A549 (cell line): ENCODE results near the gene NQO1. TPM values are rescaled to one million over a fixed set of nuclear protein-coding genes. Genes with fewer than 3 reads are reported as not detected.
A peak's percentile ranks its signal among the peaks of the same experiment; 100 is the strongest.

ENCODE experiments used
- ATAC-seq, 2 experiments: fragments of 200-7000 bp in 1 of 2; fragments of >200 bp in 1 of 2; cut with Nextera tagmentation in 1 of 2; cut with Tn5 transposase in 1 of 2; 3 replicates each; pipeline versions ENCODE4 v1.8.0 to v1.9.1; 2018 to 2020; ENCODE audit warnings: mild to moderate bottlenecking in 1 of 2, moderate library complexity in 1 of 2
- CTCF ChIA-PET: fragments of 300-600 bp; sonication (Branson Sonifier 250); formaldehyde crosslinking; extraction: SDS; loops from one replicate; lab custom pipeline; 2021; ENCODE audit warnings: antibody characterized with exemption, inconsistent platforms; lab: Yijun Ruan, JAX
- POLR2A ChIA-PET: fragments of 350-600 bp; formaldehyde crosslinking; extraction: SDS; loops from one replicate; lab custom pipeline; 2021; ENCODE audit warnings: antibody characterized with exemption, inconsistent platforms; lab: Yijun Ruan, JAX
- DNase-seq, 2 experiments: peaks; one replicate each; pipeline versions ENCODE4 v3.0.0 to v3.0.0-alpha.2; 2011 to 2016; ENCODE audit warnings: low read depth in 1 of 2, low spot score in 1 of 2
- FAIRE-seq: peaks from 2 replicates; lab custom pipeline; 2011; peaks lifted over from hg19 to GRCh38; lab: Jason Lieb, UNC
- H3K27ac ChIP-seq, 2 experiments: fragments of >200 bp; sonication (Bioruptor Twin); formaldehyde crosslinking; 3 replicates each; pipeline ENCODE4 v1.5.1; 2016 to 2017
- H3K4me1 ChIP-seq: fragments of >200 bp; sonication (Bioruptor Twin); formaldehyde crosslinking; 3 replicates; pipeline ENCODE4 v1.6.1; 2016
- H3K4me2 ChIP-seq: fragments of >200 bp; sonication (Bioruptor Twin); formaldehyde crosslinking; 3 replicates; pipeline ENCODE4 v1.6.1; 2016
- H3K4me3 ChIP-seq: fragments of >200 bp; sonication (Bioruptor Twin); formaldehyde crosslinking; 3 replicates; pipeline ENCODE4 v1.5.1; 2016
- H3K9me3 ChIP-seq: fragments of >200 bp; sonication (Bioruptor Twin); formaldehyde crosslinking; 3 replicates; pipeline ENCODE4 v1.6.1; 2016
- BCL3 ChIP-seq: fragments of >200 bp; sonication (Bioruptor Twin); formaldehyde crosslinking; IDR thresholded peaks from 3 replicates; pipeline ENCODE4 v1.6.1; 2016
- CBX2 ChIP-seq: fragments of 200-600 bp; sonication (generic); IDR thresholded peaks from 2 replicates; pipeline ENCODE4 v1.6.1; 2016; ENCODE audit warnings: low read depth, mild to moderate bottlenecking, borderline replicate concordance
- CTCF ChIP-seq: fragments of >200 bp; sonication (Bioruptor Twin); formaldehyde crosslinking; IDR thresholded peaks from 3 replicates; pipeline ENCODE4 v1.5.1; 2016
- EHF ChIP-seq: fragments of 250-450 bp; sonication (Bioruptor Pico); IDR thresholded peaks from 2 replicates; pipeline ENCODE4 v1.5.0; 2020; ENCODE audit warnings: mild to moderate bottlenecking
- EHMT2 ChIP-seq: fragments of 200-600 bp; sonication (generic); IDR thresholded peaks from 2 replicates; pipeline ENCODE4 v1.6.1; 2016; ENCODE audit warnings: antibody characterized with exemption, low read depth, mild to moderate bottlenecking, moderate library complexity
- ESRRA ChIP-seq: fragments of 150-350 bp; IDR thresholded peaks from 2 replicates; pipeline ENCODE4 v1.6.1; 2014; ENCODE audit warnings: mild to moderate bottlenecking, low read length, borderline replicate concordance
- GATA3 ChIP-seq: IDR thresholded peaks from 2 replicates; pipeline ENCODE4 v1.6.1; 2012; ENCODE audit warnings: borderline replicate concordance
- HDAC2 ChIP-seq: fragments of 200-600 bp; sonication (generic); IDR thresholded peaks from 2 replicates; pipeline ENCODE4 v1.6.1; 2016
- HEYL ChIP-seq: fragments of 250-450 bp; sonication (Bioruptor Pico); IDR thresholded peaks from 2 replicates; pipeline ENCODE4 v1.8.0; 2021; ENCODE audit warnings: mild to moderate bottlenecking, moderate library complexity
- JUN ChIP-seq, 2 experiments: fragments of >200 bp; sonication (Bioruptor Twin); formaldehyde crosslinking; IDR thresholded peaks; 2 replicates in 1 of 2; 3 replicates in 1 of 2; pipeline ENCODE4 v1.6.1; 2016 to 2017
- KDM1A ChIP-seq: fragments of 200-600 bp; sonication (generic); IDR thresholded peaks from 2 replicates; pipeline ENCODE4 v1.6.1; 2016; ENCODE audit warnings: low read depth, mild to moderate bottlenecking
- KDM5A ChIP-seq: fragments of 200-600 bp; sonication (generic); IDR thresholded peaks from 2 replicates; pipeline ENCODE4 v1.6.1; 2016; ENCODE audit warnings: antibody characterized with exemption, mild to moderate bottlenecking
- NPAS2 ChIP-seq: fragments of 250-450 bp; sonication (Bioruptor Pico); IDR thresholded peaks from 2 replicates; pipeline ENCODE4 v1.8.0; 2022; ENCODE audit warnings: mild to moderate bottlenecking, moderate library complexity, borderline replicate concordance
- POLR2AphosphoS2 ChIP-seq: conservative IDR thresholded peaks from 2 replicates; pipeline ENCODE4 v1.6.1; 2012; ENCODE audit warnings: low read length, improper control_type of control experiment, inconsistent platforms
- RARB ChIP-seq: fragments of 250-450 bp; sonication (Bioruptor Pico); IDR thresholded peaks from 2 replicates; pipeline ENCODE4 v1.8.0; 2021; ENCODE audit warnings: mild to moderate bottlenecking, moderate library complexity
- REST ChIP-seq: fragments of 200-600 bp; sonication (generic); IDR thresholded peaks from 2 replicates; pipeline ENCODE4 v1.6.1; 2016; ENCODE audit warnings: antibody characterized with exemption, mild to moderate bottlenecking, moderate library complexity
- RFX5 ChIP-seq: fragments of 450-650 bp; IDR thresholded peaks from 2 replicates; pipeline ENCODE4 v1.7.1; 2014; ENCODE audit warnings: antibody characterized with exemption, mild to moderate bottlenecking, moderate library complexity
- SMC3 ChIP-seq: fragments of >200 bp; sonication (Bioruptor Twin); formaldehyde crosslinking; IDR thresholded peaks from 3 replicates; pipeline ENCODE4 v1.6.1; 2018; ENCODE audit warnings: inconsistent platforms
- SREBF2 ChIP-seq: fragments of 450-650 bp; IDR thresholded peaks from 2 replicates; pipeline ENCODE4 v1.6.1; 2014; ENCODE audit warnings: mild to moderate bottlenecking, moderate library complexity
- USF2 ChIP-seq: fragments of 450-650 bp; IDR thresholded peaks from 2 replicates; pipeline ENCODE4 v1.6.1; 2014; ENCODE audit warnings: antibody characterized with exemption
- ZNF302 ChIP-seq: fragments of 250-450 bp; sonication (Bioruptor Pico); IDR thresholded peaks from 2 replicates; pipeline ENCODE4 v1.9.0; 2021; ENCODE audit warnings: inconsistent platforms, mild to moderate bottlenecking, moderate library complexity
- WGBS: methylation state at CpG from one replicate; pipeline ENCODE4 v1.1.6; 2017; ENCODE audit errors: missing lambda C conversion rate; 5-methylcytosine and 5-hydroxymethylcytosine counted together
- polyA plus RNA-seq, 4 experiments: library from polyadenylated mRNA; depleted of rRNA in 3 of 4; stranded (reverse); fragments of >200 nt; fragmentation: RNase III in 1 of 4; extraction: RNeasy Plus Mini Kit Qiagen cat#74134 plus additional on column Dnase treatment in 1 of 4; gene quantifications; 2 replicates in 3 of 4; 3 replicates in 1 of 4; pipeline ENCODE4 v1.2.3, GENCODE V29; 2011 to 2017
- TF ChIP-seq, protein P1 (sequence below): IDR thresholded peaks from 2 replicates; pipeline ENCODE4 v1.6.1; 2012

The NQO1 gene
- polyA plus RNA-seq, 2 of the 4 experiments (the other 2 are of a cell fraction) = 1,834 to 2,775 TPM

DNA sequence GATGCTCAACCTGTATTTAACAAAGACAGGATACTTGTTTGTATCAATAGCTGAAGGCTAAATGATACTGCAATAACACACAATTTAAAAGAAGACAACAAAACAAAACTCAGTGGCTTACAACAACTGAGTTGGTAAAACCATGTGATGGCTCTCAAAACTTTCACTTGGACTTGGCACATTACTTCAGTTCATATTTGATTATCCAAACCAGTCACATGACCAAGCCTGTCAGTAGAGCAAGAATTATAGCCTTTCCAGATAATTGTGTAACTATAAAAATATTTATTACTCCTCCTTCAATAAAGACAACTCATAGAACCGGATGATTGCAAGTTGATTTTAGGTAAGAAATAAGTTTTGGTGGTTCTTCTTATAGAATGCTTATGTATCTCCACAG is 56.8 kb downstream of the NQO1 start:
- Histone ChIP-seq H3K4me1 (peaks cover 37% of the 10 kb centered on the region; the same call in 2 of the 3 replicates), H3K9me3 (no peaks in the 10 kb centered on the region), H3K4me2 (no peak overlapping the region), H3K27ac (no peak overlapping the region), H3K4me3 (no peak overlapping the region)
- POLR2A ChIA-PET = no interaction called here
- TF ChIP-seq ZNF302 (CRISPR knock-in tag) = no peak
- TF ChIP-seq REST = no peak
- peak; percentile 61 for TF ChIP-seq USF2
- no peak for TF ChIP-seq CTCF
- FAIRE-seq (no peak), ATAC-seq (no peak), DNase-seq (no peak)
- 61% methylated on average over 1 of the region's 1 CpG for WGBS
- CTCF ChIA-PET = interaction anchor here (0.8 to 1.4 kb wide), 2 partner anchors 192 to 272 kb away, joined by 3 to 5 read pairs; no protein-coding TSS in a partner anchor

GRCh38 chr16:69663846-69664245 is 62.5 kb downstream of the NQO1 start:
- H3K4me2 ChIP-seq = no peak overlapping the region
- ChIA-PET POLR2A (interaction anchor here (0.5 kb wide), 1 partner anchor 30 kb away, joined by 4 read pairs; no protein-coding TSS in a partner anchor), CTCF (interaction anchor here (1.4 to 1.5 kb wide), 2 partner anchors 9 to 16 kb away, joined by 3 to 4 read pairs; no protein-coding TSS in a partner anchor)
- no peak for TF ChIP-seq RARB (CRISPR knock-in tag)
- no peak for TF ChIP-seq SMC3
- TF ChIP-seq RFX5 = no peak
- no peak for TF ChIP-seq NPAS2
- TF ChIP-seq ESRRA = no peak
- TF ChIP-seq, protein P1, sequence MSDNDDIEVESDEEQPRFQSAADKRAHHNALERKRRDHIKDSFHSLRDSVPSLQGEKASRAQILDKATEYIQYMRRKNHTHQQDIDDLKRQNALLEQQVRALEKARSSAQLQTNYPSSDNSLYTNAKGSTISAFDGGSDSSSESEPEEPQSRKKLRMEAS = no peak
- no peak for TF ChIP-seq EHF (CRISPR knock-in tag)
- TF ChIP-seq KDM1A = no peak
- no peak for TF ChIP-seq SREBF2
- TF ChIP-seq CBX2 = no peak
- TF ChIP-seq POLR2AphosphoS2 = no peak
- TF ChIP-seq KDM5A = no peak
- TF ChIP-seq EHMT2 = no peak
- no peak for TF ChIP-seq HDAC2
- TF ChIP-seq HEYL (CRISPR knock-in tag) = no peak
- TF ChIP-seq GATA3 = no peak
- no peak for TF ChIP-seq BCL3
- TF ChIP-seq JUN (IDR thresholded peaks at IDR 0.05) = no peak
- TF ChIP-seq REST = no peak
- DNase-seq (no peak), FAIRE-seq (no peak), ATAC-seq (no peak)
- no peak overlapping the region for H3K4me3 ChIP-seq
- H3K27ac ChIP-seq = no peak overlapping the region
- H3K9me3 ChIP-seq = no peaks in the 10 kb centered on the region
- no peaks in the 10 kb centered on the region for H3K4me1 ChIP-seq
